Retina (tissue), 1 donor: Measurements from ENCODE around the gene CSNK1D.

Experiments
- DNase-seq: peaks from one replicate; pipeline ENCODE4 v3.0.0-alpha.2; 2016

Gene CSNK1D

DNA sequence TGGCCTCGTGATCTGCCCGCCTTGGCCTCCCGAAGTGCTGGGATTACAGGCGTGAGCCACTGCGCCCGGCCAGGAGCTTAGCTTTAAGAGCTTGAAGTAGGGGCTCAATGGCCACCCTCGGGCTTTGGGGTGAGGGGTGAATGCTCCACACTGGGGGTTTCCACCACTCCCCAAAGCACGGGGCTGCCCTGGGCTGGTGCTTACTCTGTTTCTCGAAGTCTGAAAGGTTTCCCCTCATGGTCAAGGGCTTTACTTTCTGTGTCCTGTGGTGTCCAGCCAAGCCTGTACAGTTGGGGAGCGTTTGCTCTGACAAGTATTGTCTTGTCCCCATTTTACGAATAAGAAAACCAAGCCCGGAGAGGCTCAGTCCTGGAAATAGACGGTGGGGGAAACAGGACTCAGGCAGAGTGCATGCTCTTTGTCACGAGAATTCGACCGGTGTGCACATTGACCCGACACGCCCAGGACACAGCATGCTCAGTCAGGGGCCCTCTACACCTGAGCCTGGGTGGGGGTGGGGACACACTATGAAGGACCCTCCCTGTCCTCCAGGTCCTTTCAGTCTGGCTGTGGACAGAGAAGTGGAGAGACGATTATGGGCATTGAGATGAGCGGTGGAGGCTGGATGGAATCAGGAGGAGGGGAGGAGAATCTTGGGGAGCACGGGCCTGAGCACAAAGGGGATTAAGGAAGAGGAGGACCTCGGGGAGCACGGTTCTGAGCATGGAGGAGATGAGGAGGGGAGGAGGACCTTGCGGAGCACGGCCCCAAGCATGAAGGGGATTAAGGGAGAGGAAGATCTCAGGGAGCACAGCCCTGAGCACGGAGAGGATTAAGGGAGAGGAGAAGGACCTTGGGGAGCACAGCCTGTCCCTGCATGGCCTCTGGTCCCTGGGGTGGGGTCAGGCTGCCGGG lies 36.4 kb upstream of the CSNK1D start:
- DNase-seq: no peak

DNA sequence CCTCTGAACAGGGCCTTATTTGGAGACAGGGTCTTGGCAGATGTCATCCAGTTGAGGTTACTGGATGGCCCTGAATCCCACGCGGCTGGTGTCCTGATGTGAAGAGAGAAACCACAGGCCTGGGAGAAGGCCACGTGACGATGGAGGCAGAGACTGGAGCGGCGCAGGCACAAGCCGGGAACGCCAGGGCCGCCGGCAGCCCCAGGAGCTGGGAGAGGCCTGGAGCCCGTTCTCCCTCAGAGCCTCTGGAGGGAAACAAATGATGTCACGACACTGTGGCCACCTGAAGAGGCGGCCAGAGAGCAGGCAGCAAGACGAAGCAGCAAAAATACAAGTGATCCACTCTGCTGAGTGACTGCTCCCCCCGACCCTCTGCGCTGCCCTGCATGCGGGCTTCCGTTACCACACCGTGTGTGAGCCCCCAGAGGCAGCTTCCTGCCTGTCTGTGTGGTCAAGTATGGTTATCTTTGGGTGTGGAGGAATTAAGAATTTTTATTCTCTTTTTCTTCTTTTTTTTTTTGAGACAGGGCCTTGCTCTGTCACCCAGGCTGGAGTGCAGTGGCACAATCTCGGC lies 32.3 kb upstream of the CSNK1D start:
- DNase-seq: no peak

DNA sequence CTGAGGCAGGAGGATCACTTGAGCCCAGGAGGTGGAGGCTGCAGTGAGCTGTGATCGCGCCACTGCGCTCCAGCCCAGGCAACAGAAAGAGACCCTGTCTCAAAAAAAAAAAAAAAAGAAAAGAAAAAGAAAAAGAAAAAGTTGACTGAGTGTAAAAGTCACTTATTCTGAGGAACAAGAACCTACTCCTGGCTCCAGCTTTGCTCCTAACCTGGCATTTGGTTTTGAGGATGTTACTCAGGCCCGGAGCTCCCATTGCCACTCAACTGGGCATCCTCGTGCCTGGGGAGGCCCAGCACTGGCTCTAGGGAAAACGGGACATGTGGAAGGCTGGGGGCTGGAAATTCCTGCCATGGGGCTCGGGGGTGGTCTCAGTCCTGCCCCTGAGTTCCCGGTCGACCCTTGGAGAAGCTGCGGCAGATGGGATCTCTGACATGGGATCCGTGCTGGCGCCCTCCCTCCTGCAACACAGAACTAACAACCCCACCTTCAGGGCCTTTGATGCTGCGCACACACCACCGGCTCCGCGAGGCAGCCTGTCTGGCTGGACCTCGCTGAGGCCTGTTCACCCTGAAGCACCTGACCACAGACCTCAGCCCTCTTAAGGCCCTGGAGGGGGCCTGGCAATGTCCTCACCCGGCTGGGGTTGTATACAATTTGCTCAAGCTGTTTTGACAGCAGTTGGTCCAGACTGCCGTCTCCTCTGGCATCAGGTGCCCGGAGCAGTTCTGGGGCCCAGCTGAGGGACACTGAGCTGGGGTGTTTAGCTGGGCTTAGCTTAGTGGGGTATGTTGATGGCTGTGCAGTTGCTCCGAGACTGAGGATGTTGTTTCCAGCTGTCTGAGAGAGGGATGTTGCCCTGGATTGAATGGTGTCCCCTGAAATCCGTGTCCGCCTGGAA lies 31.6 kb upstream of the CSNK1D start:
- peak; percentile 56 for DNase-seq

DNA sequence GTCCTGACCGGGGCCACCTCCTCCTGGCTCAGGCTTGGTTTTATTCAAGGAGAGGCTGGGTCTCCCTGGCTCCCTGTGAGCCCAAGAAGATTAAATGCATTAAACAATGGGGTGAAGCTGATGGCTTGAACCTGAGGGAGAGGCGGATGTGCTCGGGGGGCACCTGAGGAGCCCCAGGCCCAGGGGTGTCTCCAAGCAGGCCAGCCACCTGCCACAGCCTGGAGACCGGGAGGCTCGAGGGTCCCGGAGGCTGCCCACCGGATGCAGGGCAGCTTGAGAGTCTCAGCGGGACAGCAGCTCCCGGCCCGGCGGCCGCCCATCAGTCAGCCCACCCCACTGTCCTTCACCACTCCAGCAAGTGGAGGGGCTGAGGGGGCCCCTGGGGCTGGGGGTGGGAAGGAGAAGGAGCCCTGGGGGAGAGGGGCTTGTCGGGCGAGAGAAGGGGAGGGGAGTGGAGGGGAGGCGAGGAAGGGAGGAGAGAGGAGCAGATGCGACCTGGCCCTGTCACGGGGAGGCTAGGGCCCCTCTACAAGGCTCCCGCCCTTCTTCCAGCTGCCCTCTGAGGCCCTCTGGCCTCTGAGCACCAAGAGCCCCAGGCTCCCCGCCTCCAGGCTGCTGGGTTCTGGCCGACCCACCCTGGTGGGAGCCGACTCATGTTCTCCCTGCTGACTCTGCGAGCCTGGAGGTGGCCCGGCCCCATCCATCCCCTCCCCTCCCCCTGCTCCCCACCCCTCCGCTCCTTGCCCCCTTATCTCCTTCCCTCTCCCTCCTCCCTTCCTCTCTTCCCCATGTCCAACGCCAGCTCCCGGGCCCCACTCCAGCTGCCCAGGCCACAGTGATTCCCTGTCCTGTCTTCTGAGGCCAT lies 30.7 kb upstream of the CSNK1D start:
- DNase-seq: peak; percentile 47

DNA sequence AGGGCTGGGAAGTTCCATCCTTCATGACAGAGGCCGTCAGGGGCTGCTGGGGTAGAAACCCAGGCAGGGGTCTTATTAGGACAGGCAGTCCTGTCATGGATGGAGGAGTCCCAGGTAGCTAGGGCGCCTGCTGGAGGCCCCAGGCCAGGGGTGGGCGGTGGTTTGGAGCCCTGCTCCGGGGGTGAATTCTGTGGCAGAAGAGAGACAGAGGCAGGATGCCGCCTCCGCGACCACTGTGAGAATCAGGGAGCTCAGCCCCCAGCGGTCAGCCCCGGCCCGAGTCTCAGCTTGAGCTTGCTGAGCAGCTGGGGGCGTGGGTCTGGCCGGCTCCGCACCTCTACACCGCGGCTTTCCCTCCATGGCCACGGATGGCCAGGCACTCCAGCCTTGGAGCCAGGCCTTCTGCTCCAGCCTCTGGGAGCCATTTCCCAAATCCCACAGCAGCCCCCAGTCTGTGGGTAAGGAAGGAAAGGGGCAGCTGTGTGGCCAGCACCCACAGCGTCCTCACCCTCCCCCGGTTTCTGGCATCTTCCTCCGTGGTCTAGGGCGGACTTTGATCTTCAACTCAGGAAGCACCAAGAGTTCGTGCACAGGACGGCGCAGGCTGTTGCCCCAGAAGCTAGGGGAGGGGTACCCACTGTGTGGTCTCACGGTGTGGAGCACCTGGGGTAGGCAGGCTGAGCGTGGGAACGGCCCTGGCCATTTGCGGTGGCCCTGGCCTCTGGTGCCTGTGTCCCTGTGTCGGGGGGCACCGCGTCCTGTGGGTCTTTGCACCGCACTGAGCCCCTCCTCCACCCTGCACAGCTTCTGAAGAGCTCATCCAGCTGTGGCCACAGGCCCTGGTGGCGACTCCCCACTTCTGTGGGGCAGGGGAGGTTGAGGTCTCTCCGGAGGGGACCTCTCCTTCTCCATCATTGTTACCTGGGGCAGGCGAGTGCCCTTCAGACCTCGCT lies 29.8 kb upstream of the CSNK1D start:
- DNase-seq: no peak

DNA sequence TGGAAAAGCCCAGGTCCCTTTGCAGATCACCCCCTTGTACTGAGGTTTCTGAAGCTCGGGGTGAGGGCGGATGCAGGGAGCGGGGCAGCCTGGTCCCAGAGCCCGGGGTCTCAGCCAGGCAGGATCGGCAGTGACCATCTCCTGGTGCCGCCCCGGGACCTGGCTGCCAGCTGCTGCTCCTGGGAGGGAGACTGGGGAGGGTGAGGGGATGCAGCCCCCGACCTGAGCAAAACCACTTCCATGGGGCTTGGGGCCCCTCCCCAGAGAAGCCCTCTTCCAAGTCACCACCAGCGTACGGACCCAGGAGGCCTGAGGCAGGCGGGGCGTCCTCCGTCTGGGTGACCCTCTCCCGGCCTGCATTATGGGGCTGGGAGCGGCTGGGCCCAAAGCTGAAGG lies 29.1 kb upstream of the CSNK1D start:
- DNase-seq: no peak

DNA sequence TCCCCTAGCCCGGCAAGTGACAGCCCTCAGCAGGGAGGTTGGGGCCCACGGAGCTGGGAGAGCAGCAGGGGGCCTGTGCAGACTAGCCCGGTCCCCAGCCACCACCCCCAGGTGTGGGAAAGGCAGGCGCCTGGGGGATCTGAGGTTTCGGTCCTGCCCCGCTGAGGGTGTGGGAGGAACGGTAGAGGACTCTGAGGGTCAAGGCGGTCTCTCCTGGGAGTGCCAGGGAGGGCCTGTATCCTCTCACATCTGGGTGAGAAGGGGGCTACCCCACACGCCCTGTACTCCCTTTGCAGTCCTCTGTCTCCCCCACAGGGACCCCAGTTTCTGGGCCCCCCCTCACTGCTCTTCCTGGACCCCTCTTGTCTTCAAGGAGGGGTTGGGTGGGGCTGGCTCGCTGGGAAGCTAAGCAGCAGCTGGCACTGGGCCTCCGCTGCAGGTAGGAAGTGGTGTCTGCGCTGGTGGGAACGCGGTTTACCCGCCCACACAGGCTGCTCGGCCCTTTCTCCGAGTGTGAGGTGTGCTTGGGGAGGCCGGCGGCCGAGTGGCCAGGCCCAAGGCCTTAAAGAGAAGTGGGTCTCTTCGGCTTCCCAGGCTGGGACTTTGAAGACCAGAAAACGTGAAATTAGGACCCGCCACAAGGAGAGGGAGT lies 28.5 kb upstream of the CSNK1D start:
- no peak for DNase-seq

DNA sequence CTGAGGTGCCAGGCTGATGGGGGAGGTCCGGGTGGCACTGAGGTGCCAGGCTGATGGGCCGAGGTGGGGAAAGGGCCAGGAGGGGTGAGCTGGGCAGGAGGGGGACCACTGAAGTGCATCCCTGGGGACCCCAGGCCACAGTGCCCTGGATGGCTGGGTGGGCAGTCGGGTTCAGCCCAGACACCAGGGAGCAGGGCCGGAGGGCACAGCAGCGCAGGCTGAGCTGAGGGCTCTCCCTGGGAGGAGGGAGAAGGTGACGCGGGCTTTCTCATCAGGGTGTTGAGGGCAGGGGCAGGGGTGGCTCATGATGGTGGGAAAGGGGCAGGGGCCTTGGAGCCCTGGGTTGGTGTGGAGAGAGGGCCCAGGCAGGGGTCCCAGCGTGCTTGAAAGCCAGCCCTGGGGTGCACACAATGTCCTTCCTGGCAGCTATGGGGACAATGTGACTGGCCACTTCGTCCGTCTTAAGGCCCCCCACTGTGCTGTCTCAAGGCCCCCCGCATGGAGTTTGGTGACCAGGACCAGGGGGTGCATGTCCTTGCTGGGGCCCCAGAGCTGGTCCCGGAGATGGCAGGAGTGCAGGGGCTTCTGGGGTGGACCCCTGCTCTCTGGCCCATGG lies 27.9 kb upstream of the CSNK1D start:
- DNase-seq: no peak

DNA sequence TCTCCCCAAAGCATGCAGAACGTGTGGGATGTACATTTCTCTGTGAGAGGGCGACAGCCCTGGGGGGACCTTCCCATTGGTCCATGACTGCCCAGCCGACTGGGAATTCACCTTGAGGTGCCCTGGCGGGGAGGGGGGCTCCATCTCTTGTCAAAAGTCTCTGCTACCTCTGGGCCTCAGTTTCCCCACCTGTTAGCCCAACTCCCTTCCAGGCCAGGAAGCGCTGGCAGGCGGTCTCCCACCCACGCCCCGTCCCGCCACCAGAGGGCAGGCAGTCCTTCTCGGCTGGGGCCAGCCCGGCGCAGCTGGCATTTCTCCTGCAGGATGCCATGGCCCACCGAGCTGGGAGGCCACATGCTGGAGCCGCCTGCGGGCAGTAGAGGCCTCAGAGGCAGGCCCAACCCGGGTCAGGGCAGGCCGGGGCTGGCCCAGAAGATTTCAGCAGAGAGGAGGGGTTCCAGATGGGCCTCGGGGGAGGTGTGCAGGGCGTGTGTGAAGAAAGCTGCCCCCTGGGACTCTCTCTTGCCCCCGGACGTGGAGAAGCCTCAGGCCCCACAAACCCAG lies 27.3 kb upstream of the CSNK1D start:
- DNase-seq: peak; percentile 61

DNA sequence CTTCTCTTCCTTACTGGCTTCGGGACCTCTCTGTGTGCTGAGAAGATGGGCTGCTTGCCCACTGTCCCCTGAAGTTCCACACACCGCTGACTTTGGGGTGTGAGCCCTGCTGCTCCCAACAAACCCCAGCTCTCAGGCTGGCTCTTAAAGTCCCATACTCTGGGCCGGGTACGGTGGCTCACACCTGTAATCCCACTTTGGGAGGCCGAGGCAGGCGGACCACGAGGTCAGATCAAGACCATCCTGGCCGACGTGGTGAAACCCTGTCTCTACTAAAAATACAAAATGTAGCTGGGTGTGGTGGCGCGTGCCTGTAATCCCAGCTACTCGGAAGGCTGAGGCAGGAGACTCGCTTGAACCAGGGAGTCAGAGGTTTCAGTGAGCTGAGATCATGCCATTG lies 26.7 kb upstream of the CSNK1D start:
- no peak for DNase-seq

DNA sequence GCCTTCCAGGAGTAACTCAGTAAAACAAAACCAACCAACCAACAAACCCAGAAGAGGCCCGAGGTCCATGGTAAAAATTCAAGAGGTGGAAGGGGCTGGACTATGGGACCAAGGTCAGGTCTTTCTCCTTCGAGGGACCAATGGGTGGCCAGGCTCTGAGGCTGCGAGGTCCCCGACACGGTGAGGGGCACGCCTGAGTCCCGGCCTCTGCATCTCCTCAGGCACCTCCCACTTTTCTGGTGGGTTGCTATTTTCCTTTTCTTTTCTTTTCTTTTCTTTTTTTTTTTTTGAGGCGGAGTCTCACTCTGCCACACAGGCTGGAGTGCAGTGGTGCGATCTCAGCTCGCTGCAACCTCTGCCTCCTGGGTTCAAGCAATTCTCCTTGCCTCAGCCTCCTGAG lies 26.0 kb upstream of the CSNK1D start:
- no peak for DNase-seq

DNA sequence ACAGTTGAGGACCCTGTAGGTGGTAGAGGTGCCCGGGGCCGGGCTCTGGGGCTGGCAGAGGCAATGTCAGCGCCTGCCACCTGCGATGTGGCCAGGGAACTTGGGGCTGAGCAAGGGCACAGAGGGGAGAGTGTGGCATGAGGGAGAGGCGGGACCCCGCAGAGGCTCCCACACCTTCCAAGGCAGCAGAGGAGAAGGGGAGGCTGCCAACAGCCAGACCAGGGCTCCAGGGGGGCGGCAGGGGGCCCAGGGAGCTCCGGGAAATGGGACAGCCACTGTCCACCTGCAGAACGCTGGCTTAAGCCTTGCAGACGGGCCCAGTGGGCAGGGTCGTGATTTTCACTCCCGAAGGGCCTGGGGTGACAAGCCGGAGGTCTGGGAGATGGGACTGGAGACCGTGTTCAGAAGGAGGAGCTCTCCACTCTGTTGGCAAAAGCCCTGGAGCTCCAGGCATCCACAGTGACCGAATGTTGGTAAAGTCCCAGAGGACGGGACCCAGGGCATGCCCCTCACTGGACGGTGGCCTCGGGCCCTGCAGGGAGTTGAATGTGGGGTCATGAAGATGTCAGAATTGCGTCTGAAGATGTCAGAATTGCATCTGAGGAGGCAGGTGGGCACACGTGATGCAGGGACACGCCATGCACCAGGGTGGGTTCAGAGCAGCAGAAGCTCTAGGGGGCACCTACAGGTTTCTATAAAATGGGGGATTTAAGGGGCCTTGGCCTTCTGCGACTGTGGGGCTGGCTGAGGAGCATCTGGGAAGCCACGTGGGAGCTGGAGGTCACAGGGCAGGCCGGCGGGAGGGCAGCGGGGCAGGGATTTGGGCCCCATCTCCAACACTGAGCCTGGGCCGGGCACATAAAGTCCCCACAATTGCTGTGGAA lies 25.3 kb upstream of the CSNK1D start:
- DNase-seq: no peak

DNA sequence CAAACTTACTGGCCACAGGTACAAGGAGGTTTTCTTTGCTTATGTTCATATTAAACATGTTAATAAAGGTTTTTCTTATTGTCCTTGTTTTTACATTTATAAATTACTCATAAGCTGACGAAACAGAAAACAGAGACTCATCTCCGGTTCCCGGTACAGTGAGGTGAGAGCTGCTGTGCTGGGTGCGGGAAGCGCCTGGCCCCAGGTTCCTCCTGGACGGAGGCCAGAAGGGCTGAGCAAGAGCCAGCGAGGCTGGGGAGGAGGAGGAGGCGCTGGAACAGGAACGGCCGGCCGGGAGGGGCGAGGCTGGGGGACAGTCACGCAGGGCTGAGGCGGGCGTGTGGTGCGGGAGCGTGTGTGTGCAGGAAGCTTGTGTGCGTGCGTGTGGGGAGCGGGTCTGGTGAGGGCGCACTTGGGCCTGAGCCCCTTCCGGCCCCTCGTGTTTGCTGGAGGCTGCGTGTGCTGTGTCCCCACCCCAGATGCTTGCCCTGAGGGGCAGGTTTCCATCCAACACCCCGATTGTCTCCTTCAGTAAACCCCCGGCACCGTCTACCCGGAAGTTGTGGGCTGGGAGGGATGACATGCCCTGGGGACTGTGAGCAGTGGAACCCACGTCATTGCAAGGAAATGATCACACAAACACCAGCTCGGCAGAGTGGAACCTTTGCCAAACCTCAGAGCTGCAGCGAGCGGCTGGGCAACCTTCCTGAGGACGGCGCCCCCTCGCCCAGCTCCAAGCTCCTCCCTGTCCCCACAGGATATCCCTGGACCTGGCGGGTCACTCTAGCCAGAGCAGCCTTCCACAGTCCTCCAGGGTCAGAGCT lies 24.4 kb upstream of the CSNK1D start:
- DNase-seq: peak; percentile 43

DNA sequence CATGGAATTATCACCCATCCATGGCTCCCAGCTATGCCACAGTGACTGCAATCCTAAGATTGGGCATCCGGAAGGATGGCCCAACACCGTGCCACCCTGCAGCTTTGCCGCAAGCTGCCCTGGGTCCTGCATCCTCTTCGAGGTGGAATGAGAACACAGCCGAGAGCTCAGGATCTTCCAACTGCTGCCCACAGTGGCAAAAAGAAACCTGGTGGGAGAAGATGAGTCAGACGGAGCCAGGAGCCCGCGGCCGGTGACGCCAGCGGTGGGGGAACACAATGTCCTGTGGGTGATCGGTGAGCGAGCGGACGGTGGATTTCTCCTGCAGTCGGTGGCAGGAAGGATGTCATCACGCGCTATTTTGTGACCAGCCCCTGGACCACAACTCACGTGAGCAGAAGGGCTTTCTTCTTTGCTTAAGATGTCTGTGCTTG lies 23.8 kb upstream of the CSNK1D start:
- DNase-seq: no peak

DNA sequence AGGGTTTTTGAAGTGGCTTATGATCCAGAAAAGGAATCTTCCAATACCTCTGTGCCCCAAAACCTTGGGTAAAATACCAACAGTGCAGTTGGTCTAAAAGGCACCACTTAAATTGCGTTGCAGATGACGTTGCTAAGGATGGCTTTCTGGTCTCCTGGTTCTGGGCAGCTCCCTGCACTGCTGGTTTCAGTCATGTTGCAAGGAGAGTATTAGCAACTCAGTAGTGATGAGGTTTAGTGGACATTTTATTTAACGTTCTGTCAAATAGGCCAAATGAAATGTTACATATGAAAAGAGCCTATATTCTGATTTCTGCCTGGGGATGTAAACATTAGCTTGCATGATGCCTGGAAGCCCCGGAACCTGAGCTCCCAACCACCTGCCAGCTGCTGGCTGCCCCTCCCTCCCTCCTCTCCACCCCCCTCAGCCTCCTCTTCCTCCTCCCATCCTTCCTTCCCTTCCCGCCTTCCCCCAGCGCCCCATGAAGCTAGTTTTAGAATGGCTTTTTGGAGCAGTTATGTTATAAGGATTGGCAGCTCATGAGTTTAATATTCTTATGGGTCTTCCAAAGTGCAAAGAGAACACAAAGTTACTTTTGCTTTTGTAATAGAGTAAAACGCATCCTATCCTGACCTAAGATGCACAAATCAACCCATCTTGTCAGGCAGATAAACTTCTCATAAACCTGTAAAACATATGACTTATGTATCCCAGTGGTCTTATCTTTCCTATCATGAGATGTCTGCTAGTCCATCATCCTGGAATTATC lies 23.2 kb upstream of the CSNK1D start:
- no peak for DNase-seq

DNA sequence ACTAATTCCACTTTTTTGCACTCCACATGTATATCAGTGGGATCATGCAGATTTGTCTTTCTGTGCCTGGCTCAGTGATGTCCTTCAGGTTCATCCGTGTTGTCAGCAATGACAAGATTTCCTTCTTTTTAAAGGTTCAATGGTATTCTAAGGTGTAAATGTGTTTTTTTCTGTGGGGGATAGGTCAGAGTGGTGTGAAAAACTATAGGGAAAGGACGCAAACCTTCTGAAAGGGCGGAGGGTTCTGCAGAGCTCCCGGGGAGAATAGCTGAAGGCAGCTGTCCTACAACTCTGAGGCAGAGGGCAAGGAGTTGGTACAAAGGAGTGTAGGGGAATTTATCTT lies 21.9 kb upstream of the CSNK1D start:
- DNase-seq: no peak

DNA sequence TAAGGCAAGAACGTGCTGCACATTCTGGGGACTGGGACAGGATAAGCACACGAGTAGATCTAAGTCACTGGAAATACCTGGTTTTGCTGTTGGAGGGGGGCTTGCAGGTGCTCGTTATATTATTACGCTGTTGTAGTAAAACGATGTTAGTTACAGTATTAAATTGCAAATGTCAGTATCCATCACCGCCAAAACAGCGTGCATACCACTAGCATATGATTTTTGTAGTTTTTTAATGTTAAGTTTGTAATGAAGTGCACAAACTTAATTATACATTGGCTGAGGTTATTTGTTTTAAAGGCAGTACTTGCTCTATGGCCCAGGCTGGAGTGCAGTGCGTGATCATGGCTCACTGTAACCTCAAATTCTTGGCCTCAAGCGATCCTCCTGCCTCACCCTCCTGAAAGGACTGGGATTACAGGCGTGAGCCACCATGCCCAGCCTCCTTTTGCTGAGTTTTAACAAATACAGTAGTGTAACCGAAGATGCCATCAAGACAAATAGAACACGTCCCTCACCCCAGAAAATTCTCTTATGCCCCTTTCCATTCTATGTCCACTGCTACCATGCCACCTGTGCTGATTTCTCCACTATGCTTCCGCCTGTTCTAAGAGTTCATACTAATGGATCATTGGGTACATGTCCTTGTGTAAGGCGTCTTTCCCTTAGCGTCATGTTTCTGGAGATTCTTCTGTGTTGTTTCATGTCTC lies 20.7 kb upstream of the CSNK1D start:
- DNase-seq: no peak
